Vein endothelial cell (primary cell): Measurements from ENCODE around the gene PCDHGA9. TPM values are rescaled to one million over a fixed set of nuclear protein-coding genes. Genes with fewer than 3 reads are reported as not detected.

Source experiments
- total RNA-seq: library from RNA; depleted of rRNA; stranded (reverse); fragments of >200 nt; gene quantifications from 2 replicates; pipeline ENCODE4 v1.2.3, GENCODE V29; 2012

Gene PCDHGA9
- total RNA-seq, 1 donor = 6.1 TPM

DNA sequence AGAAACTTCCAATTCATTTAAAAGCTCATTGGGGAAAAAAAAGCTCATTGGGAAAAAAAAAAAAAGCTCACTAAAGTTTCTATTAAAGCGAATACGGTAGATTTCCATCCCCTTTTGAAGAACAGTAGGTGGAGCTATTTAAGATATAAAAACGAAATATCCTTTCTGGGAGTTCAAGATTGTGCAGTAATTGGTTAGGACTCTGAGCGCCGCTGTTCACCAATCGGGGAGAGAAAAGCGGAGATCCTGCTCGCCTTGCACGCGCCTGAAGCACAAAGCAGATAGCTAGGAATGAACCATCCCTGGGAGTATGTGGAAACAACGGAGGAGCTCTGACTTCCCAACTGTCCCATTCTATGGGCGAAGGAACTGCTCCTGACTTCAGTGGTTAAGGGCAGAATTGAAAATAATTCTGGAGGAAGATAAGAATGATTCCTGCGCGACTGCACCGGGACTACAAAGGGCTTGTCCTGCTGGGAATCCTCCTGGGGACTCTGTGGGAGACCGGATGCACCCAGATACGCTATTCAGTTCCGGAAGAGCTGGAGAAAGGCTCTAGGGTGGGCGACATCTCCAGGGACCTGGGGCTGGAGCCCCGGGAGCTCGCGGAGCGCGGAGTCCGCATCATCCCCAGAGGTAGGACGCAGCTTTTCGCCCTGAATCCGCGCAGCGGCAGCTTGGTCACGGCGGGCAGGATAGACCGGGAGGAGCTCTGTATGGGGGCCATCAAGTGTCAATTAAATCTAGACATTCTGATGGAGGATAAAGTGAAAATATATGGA, 27.9 kb downstream of the PCDHGA9 start, which contains the start of gene PCDHGA12:
Gene PCDHGA12, plus strand, starts transcription at position 176 of the 782 bp plus-strand sequence. Its CDS starts 253 bp downstream, at position 429.

Other genes with a start within 250 kb of the PCDHGA9 start
- 0.57 and 0.98 TPM in 2 replicates for gene PCDHB7, start 230.1 kb upstream of the PCDHGA9 start, total RNA-seq
- gene PCDHB8, start 225.0 kb upstream of the PCDHGA9 start, total RNA-seq = 0.29 and 1.3 TPM in 2 replicates
- 0.65 and 0.86 TPM in 2 replicates for gene PCDHB16, start 220.4 kb upstream of the PCDHGA9 start, total RNA-seq
- 0.38 and 0.65 TPM in 2 replicates for gene PCDHB9, start 215.6 kb upstream of the PCDHGA9 start, total RNA-seq
- 1.1 and 1.3 TPM in 2 replicates for gene PCDHB10, start 210.4 kb upstream of the PCDHGA9 start, total RNA-seq
- 0.57 and 0.65 TPM in 2 replicates for gene PCDHB11, start 203.2 kb upstream of the PCDHGA9 start, total RNA-seq
- 0.76 and 0.98 TPM in 2 replicates for gene PCDHB12, start 194.1 kb upstream of the PCDHGA9 start, total RNA-seq
- 1.3 and 2.6 TPM in 2 replicates for gene PCDHB13, start 188.9 kb upstream of the PCDHGA9 start, total RNA-seq
- gene PCDHB14, start 179.4 kb upstream of the PCDHGA9 start, total RNA-seq = 0.98 and 1.2 TPM in 2 replicates
- 0.98 and 1.1 TPM in 2 replicates for gene PCDHB15, start 157.4 kb upstream of the PCDHGA9 start, total RNA-seq
- 0.48 TPM in 1 of 2 replicates, not detected in the other for gene SLC25A2, start 98.7 kb upstream of the PCDHGA9 start, total RNA-seq
- 46.4 and 51.5 TPM in 2 replicates for gene TAF7, start 82.0 kb upstream of the PCDHGA9 start, total RNA-seq
- gene PCDHGA1, start 72.3 kb upstream of the PCDHGA9 start, total RNA-seq = 0.65 and 0.67 TPM in 2 replicates
- gene PCDHGA2, start 64.0 kb upstream of the PCDHGA9 start, total RNA-seq = 1.6 and 2.9 TPM in 2 replicates
- 0.86 and 1.3 TPM in 2 replicates for gene PCDHGA3, start 58.9 kb upstream of the PCDHGA9 start, total RNA-seq
- 0.96 and 2.3 TPM in 2 replicates for gene PCDHGB1, start 52.7 kb upstream of the PCDHGA9 start, total RNA-seq
- 6.3 and 9.1 TPM in 2 replicates for gene PCDHGA4, start 47.8 kb upstream of the PCDHGA9 start, total RNA-seq
- gene PCDHGB2, start 42.8 kb upstream of the PCDHGA9 start, total RNA-seq = 3.2 and 4.6 TPM in 2 replicates
- gene PCDHGA5, start 38.6 kb upstream of the PCDHGA9 start, total RNA-seq = 1.5 and 1.6 TPM in 2 replicates
- gene PCDHGB3, start 32.5 kb upstream of the PCDHGA9 start, total RNA-seq = 6.5 and 8.8 TPM in 2 replicates
- 6.0 and 7.2 TPM in 2 replicates for gene PCDHGA6, start 28.9 kb upstream of the PCDHGA9 start, total RNA-seq
- gene PCDHGA7, start 20.0 kb upstream of the PCDHGA9 start, total RNA-seq = 3.0 and 4.6 TPM in 2 replicates
- 15.0 and 15.2 TPM in 2 replicates for gene PCDHGB4, start 15.1 kb upstream of the PCDHGA9 start, total RNA-seq
- gene PCDHGA8, start 10.1 kb upstream of the PCDHGA9 start, total RNA-seq = 2.0 and 2.9 TPM in 2 replicates
- gene PCDHGB5, start 4.8 kb upstream of the PCDHGA9 start, total RNA-seq = 22.4 and 26.1 TPM in 2 replicates
- gene PCDHGB6, start 5.2 kb downstream of the PCDHGA9 start, total RNA-seq = 4.3 and 6.2 TPM in 2 replicates
- 8.8 and 9.6 TPM in 2 replicates for gene PCDHGA10, start 10.2 kb downstream of the PCDHGA9 start, total RNA-seq
- 10.9 and 15.7 TPM in 2 replicates for gene PCDHGB7, start 14.9 kb downstream of the PCDHGA9 start, total RNA-seq
- gene PCDHGA11, start 18.3 kb downstream of the PCDHGA9 start, total RNA-seq = 11.4 and 12.4 TPM in 2 replicates
- 6.9 and 12.0 TPM in 2 replicates for gene PCDHGA12, start 27.7 kb downstream of the PCDHGA9 start, total RNA-seq
- gene PCDHGC3, start 73.2 kb downstream of the PCDHGA9 start, total RNA-seq = 17.0 and 20.5 TPM in 2 replicates
- 2.2 and 2.3 TPM in 2 replicates for gene PCDHGC4, start 82.3 kb downstream of the PCDHGA9 start, total RNA-seq
- gene PCDHGC5, start 86.3 kb downstream of the PCDHGA9 start, total RNA-seq = 1.3 and 1.4 TPM in 2 replicates
- gene DIAPH1, start 216.2 kb downstream of the PCDHGA9 start, total RNA-seq = 35.6 and 40.9 TPM in 2 replicates
- gene HDAC3, start 234.1 kb downstream of the PCDHGA9 start, total RNA-seq = 48.6 and 56.2 TPM in 2 replicates
- 4.6 and 7.6 TPM in 2 replicates for gene RELL2, start 234.2 kb downstream of the PCDHGA9 start, total RNA-seq
- 29.4 and 32.6 TPM in 2 replicates for gene FCHSD1, start 248.6 kb downstream of the PCDHGA9 start, total RNA-seq